KMS-11 (cell line): ENCODE results near the gene EIF4G1.
A peak's percentile ranks its signal among the peaks of the same experiment; 100 is the strongest.

Experiments
- H2AFZ ChIP-seq: fragments of 200-600 bp; sonication (generic); 2 replicates; pipeline ENCODE4 v1.6.1; 2016; ENCODE audit warnings: antibody characterized with exemption, mixed run types, low read depth
- H3K27ac ChIP-seq: fragments of 200-600 bp; sonication (generic); 2 replicates; pipeline ENCODE4 v1.6.1; 2016; ENCODE audit warnings: mild to moderate bottlenecking, mixed run types
- H3K27me3 ChIP-seq: fragments of 200-600 bp; sonication (generic); 2 replicates; pipeline ENCODE4 v1.6.1; 2017; ENCODE audit warnings: mild to moderate bottlenecking, low read depth, mixed run types, moderate library complexity; ENCODE audit not compliant: insufficient read depth
- H3K36me3 ChIP-seq: fragments of 200-600 bp; sonication (generic); 2 replicates; pipeline ENCODE4 v1.6.1; 2017; ENCODE audit warnings: mild to moderate bottlenecking, mixed run types; ENCODE audit not compliant: insufficient read depth
- H3K4me1 ChIP-seq: fragments of 200-600 bp; sonication (generic); 2 replicates; pipeline ENCODE4 v1.6.1; 2016; ENCODE audit warnings: mild to moderate bottlenecking, low read depth, mixed run types; ENCODE audit not compliant: poor library complexity, severe bottlenecking
- H3K4me2 ChIP-seq: fragments of 200-600 bp; sonication (generic); 2 replicates; pipeline ENCODE4 v1.7.0; 2016; ENCODE audit warnings: mild to moderate bottlenecking, mixed run types
- H3K4me3 ChIP-seq: fragments of 200-600 bp; sonication (generic); IDR thresholded peaks from 2 replicates; pipeline ENCODE4 v1.6.1; 2017; ENCODE audit warnings: low read depth, low read length, mixed read lengths; ENCODE audit not compliant: insufficient read depth
- H3K79me2 ChIP-seq: fragments of 200-600 bp; sonication (generic); 2 replicates; pipeline ENCODE4 v1.6.1; 2016; ENCODE audit warnings: low read depth, mixed run types; ENCODE audit not compliant: insufficient read depth
- H3K9ac ChIP-seq: fragments of 200-600 bp; sonication (generic); 2 replicates; pipeline ENCODE4 v1.6.1; 2016; ENCODE audit warnings: mild to moderate bottlenecking, mixed run types
- H4K20me1 ChIP-seq: fragments of 200-600 bp; sonication (generic); 2 replicates; pipeline ENCODE4 v1.6.1; 2016; ENCODE audit warnings: mild to moderate bottlenecking, mixed run types; ENCODE audit not compliant: insufficient read depth
- CTCF ChIP-seq: fragments of 200-600 bp; sonication (generic); conservative IDR thresholded peaks from 2 replicates; pipeline ENCODE4 v1.6.1; 2017; ENCODE audit warnings: low read depth, mild to moderate bottlenecking, antibody characterized with exemption, low read length, moderate library complexity, mixed read lengths

EIF4G1 gene

DNA sequence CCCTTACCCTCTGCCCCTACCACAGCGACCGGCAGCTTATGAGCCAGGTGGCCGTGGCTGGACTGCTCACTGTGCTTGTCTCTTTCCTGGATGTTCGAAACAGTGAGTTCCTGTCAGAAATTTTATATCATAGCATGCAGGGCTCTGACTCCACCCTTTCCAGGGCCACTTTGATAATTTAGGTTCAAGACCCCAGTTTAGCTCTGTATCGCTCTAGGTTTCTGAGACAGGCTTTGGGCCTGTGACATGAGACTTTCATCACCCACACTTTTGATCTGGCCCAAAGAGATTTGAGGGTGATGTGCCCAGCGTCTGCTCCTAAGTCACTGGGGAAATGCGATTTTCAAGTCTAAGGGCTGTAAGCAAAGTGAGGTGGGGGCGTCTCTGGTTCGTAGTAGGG, 6.5 kb upstream of the EIF4G1 start:
- Histone ChIP-seq H4K20me1 (no peaks in the 10 kb centered on the region), H3K4me2 (no peak overlapping the region), H3K4me3 (no peak overlapping the region), H3K79me2 (no peaks in the 10 kb centered on the region), H3K36me3 (peaks cover 23% of the 10 kb centered on the region; the same call in 1 of the 2 replicates), H3K27ac (no peak overlapping the region), H3K9ac (no peak overlapping the region), H3K4me1 (no peaks in the 10 kb centered on the region), H2AFZ (no peak overlapping the region), H3K27me3 (no peaks in the 10 kb centered on the region)
- TF ChIP-seq CTCF: no peak

DNA sequence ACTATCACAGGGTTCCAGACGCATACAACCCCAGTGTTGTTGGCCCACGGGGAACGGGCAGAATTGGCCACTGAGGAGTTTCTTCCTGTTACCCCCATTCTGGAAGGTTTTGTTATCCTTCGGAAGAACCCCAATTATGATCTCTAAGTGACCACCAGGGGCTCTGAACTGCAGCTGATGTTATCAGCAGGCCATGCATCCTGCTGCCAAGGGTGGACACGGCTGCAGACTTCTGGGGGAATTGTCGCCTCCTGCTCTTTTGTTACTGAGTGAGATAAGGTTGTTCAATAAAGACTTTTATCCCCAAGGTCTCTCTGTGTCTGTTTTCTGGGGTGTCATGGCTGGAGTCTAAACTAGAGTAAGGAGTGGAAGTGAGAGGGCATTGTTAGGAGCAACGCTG, 5.7 kb upstream of the EIF4G1 start:
- Histone ChIP-seq H2AFZ (no peak overlapping the region), H4K20me1 (no peaks in the 10 kb centered on the region), H3K4me3 (no peak overlapping the region), H3K27me3 (no peaks in the 10 kb centered on the region), H3K4me1 (peaks cover under 1% of the 10 kb centered on the region), H3K4me2 (no peak overlapping the region), H3K79me2 (no peaks in the 10 kb centered on the region), H3K36me3 (peaks cover 14% of the 10 kb centered on the region; the same call in 1 of the 2 replicates), H3K27ac (no peak overlapping the region), H3K9ac (no peak overlapping the region)
- TF ChIP-seq CTCF: no peak

DNA sequence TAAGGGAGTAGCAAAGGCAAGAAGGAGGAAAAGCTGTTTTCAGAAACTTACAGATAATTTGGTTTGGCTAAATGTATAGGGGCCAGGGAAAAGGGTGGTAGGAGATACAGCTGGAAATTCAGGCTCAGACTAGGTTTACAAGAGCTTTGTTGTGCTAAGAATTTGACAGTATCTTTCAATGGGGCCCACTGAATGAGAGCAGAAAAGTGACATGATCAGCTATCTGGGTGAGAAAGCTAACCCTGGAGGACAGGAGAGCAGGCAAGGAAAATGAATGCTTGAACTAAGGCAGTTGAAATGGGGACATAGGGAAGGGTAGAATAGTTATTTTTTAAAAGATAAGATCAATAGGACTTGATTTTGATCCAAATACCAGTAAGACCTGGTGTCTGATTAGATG, 2.8 kb upstream of the EIF4G1 start:
- Histone ChIP-seq H3K9ac (no peak overlapping the region), H3K36me3 (peaks cover 6% of the 10 kb centered on the region; the same call in 1 of the 2 replicates), H4K20me1 (peaks cover 8% of the 10 kb centered on the region), H3K79me2 (peaks cover 18% of the 10 kb centered on the region), H3K4me1 (peaks cover 11% of the 10 kb centered on the region), H2AFZ (no peak overlapping the region), H3K4me2 (no peak overlapping the region), H3K27ac (no peak overlapping the region), H3K27me3 (no peaks in the 10 kb centered on the region), H3K4me3 (no peak overlapping the region)
- TF ChIP-seq CTCF: no peak

DNA sequence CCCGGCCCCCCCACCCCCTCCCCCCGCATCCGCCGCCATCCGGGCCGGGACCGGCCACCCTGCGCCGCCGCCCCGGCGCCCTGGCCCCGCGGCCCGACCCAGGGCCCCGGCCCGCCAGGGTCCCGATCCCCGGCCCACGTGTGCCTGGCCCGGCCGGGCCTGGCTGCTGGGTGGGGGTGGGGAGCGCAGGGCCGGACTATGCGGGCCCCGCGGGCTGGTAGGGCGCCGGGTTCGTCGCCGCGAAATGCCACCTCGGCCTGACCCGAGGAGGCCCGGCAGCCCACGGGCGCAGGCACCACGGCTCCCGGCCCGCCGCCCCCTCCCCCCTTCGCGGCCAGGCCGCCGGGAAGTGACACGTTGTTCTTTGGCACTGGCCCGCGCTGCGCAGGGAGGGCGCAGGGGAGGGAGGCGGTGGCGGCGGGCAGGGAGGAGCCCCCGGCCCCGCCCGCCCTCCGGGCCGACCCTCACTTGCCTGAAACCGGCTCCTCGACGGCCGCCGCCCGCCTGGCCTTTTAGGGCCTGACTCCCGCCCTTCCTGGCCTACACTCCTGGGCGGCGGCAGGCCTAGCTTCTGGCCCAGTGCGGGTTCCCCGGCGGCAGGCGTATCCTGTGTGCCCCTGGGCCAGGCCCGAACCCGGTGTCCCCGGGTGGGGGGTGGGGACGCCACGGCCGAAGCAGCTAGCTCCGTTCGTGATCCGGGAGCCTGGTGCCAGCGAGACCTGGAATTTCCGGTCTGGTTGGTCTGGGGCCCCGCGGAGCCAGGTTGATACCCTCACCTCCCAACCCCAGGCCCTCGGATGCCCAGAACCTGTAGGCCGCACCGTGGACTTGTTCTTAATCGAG, 515 bp downstream of the EIF4G1 start:
- peak overlapping the region; percentile 79 for H3K4me2 ChIP-seq
- peak overlapping the region; percentile 78 for H3K27ac ChIP-seq
- no peak for TF ChIP-seq CTCF
- H3K36me3 ChIP-seq: peaks cover 10% of the 10 kb centered on the region; the same call in 1 of the 2 replicates
- H3K9ac ChIP-seq: peak overlapping the region; percentile 97
- H2AFZ ChIP-seq: no peak overlapping the region
- peaks cover 43% of the 10 kb centered on the region for H3K4me1 ChIP-seq
- no peaks in the 10 kb centered on the region for H3K27me3 ChIP-seq
- H3K4me3 ChIP-seq: peak overlapping the region; percentile 17
- H3K79me2 ChIP-seq: peaks cover 51% of the 10 kb centered on the region
- peaks cover 34% of the 10 kb centered on the region for H4K20me1 ChIP-seq
